Activated naive CD4-positive, alpha-beta T cell (primary cell): ENCODE data around the gene VPS18.
A peak's percentile ranks its signal among the peaks of the same experiment; 100 is the strongest.

ENCODE experiments used
- DNase-seq, 4 experiments: peaks; one replicate each; lab custom pipeline; 2025; lab: John Stamatoyannopoulos, UW

Gene VPS18

GRCh38 chr15:40900256-40901052 lies 6.2 kb downstream of the VPS18 start:
- no peak for DNase-seq

GRCh38 chr15:40901053-40901443 lies 6.8 kb downstream of the VPS18 start:
- DNase-seq, result no peak

- DNase-seq, result no peak
Observed at GRCh38 chr15:40902605-40903561, 8.6 kb downstream of the VPS18 start.

GRCh38 chr15:40904552-40905201 lies 10.4 kb downstream of the VPS18 start:
- DNase-seq, result no peak

- DNase-seq, result peak; percentile 28 to 75 (median 57)
Observed at GRCh38 chr15:40906091-40906990, 12.1 kb downstream of the VPS18 start.

- peak in 2 of 4 experiments; percentile 30 to 55 for DNase-seq
Observed at GRCh38 chr15:40906991-40907802, 12.9 kb downstream of the VPS18 start.

- DNase-seq, result no peak
Observed at GRCh38 chr15:40908095-40908494, 13.8 kb downstream of the VPS18 start.

- no peak for DNase-seq
Observed at GRCh38 chr15:40909662-40910630, 15.7 kb downstream of the VPS18 start.

GRCh38 chr15:40911141-40911540 lies 16.9 kb downstream of the VPS18 start:
- no peak for DNase-seq

- no peak for DNase-seq
Observed at GRCh38 chr15:40911693-40912092, 17.4 kb downstream of the VPS18 start.

GRCh38 chr15:40912478-40912877 lies 18.2 kb downstream of the VPS18 start:
- no peak for DNase-seq

GRCh38 chr15:40914013-40914412 lies 19.8 kb downstream of the VPS18 start:
- no peak for DNase-seq

- DNase-seq, result no peak
Observed at GRCh38 chr15:40914486-40914885, 20.2 kb downstream of the VPS18 start.

- DNase-seq, result no peak
Observed at GRCh38 chr15:40915116-40915661, 20.9 kb downstream of the VPS18 start.

- no peak for DNase-seq
Observed at GRCh38 chr15:40915679-40916078, 21.4 kb downstream of the VPS18 start.

GRCh38 chr15:40917585-40917984 lies 23.3 kb downstream of the VPS18 start:
- no peak for DNase-seq

GRCh38 chr15:40918146-40918798 lies 24.0 kb downstream of the VPS18 start:
- DNase-seq, result no peak

- no peak for DNase-seq
Observed at GRCh38 chr15:40918799-40919392, 24.6 kb downstream of the VPS18 start.
